ENCODE results near the gene GK2.

DNA sequence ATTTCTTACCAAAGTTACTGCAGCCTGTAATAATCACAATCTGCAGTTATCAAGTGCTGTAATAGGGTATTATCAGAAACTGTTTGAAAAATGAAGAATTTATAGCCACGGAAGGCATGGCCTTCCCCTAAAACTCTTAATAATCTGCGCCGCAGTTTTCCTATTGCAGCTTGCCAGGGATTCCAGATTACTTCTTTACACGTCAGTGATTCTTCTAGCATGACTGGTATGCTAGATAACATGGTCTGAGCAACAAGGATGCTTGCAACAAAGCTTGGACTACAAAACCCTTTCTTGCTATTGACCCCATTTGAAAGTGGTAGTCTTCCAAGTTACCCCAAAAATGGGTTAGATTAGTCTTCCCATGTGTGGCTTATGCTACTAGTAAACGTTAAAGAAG lies 47.2 kb upstream of the GK2 start:
- TF ChIP-seq, protein P1, sequence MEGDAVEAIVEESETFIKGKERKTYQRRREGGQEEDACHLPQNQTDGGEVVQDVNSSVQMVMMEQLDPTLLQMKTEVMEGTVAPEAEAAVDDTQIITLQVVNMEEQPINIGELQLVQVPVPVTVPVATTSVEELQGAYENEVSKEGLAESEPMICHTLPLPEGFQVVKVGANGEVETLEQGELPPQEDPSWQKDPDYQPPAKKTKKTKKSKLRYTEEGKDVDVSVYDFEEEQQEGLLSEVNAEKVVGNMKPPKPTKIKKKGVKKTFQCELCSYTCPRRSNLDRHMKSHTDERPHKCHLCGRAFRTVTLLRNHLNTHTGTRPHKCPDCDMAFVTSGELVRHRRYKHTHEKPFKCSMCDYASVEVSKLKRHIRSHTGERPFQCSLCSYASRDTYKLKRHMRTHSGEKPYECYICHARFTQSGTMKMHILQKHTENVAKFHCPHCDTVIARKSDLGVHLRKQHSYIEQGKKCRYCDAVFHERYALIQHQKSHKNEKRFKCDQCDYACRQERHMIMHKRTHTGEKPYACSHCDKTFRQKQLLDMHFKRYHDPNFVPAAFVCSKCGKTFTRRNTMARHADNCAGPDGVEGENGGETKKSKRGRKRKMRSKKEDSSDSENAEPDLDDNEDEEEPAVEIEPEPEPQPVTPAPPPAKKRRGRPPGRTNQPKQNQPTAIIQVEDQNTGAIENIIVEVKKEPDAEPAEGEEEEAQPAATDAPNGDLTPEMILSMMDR (conservative IDR thresholded peaks at IDR 0.05; ENCODE audit: low read depth, low read length) = no peak
- TF ChIP-seq POLR2A (IDR thresholded peaks at IDR 0.05; ENCODE audit: low read depth, low read length) = no peak
